CD4-positive, alpha-beta T cell treated with Interferon alpha-2 for 1 hour (primary cell): Measurements from ENCODE around the gene ALDH1A1.
A peak's percentile ranks its signal among the peaks of the same experiment; 100 is the strongest.

ENCODE experiments used
- DNase-seq, 2 donors: peaks; one replicate each; pipeline ENCODE4 v3.0.0-alpha.2; 2020 to 2022

The ALDH1A1 gene

DNA sequence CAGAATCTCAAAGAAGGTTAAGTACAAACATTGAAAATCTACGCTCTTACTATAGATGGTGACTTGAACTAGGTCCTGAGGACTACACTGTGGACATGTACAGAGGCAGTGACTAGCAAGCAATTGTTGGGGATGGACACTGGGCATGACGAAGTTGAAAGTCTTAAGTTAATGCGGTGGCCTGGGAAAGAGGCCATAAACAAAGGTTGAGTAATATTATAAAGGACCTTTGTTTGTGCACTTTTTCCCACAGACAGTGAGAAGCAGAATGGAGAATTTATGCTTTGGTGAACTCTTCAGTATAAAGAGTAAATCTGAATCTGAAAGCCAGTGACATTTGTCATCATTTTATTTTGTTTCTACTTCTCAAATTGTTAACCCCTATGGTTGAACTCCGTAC is 15.3 kb downstream of the ALDH1A1 start:
- no peak for DNase-seq

DNA sequence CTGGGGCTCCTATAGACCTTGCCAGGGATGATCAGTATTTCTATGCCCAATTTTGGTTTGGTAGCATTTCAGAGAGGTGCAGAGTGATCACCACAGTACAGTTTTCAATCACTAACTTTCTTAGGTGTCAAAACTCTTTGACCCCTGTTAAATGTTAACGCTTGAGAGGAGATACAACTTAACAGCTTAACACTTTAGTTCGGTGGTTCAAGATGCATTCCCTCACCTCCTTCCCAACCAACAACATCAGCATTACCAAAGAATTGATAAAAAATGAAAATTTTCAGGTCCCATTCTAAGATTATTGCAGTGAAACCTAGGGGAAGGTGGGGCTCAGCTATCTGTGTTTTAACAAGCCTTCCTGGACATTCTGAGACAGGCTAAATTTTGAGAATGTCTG is 16.2 kb downstream of the ALDH1A1 start:
- no peak for DNase-seq

DNA sequence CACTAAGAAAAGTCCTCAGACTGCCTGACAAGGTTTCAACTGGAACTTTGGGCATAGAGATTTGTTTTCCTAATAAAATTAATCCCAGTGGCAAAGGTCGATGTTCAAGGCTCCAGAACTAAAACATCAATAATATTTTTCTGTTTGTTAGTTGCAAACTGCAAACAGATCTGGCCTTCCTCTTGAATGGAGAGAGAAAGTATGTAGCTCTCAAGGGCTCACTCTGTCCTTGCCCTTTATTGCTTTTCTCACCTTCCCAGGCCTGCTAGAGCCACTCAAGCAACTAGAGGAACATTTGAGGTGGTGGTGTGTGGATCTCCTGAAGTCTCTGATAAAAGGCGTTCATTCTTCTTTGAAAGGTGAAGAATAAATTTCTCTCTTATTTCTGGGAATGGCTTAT is 16.6 kb downstream of the ALDH1A1 start:
- no peak for DNase-seq

- DNase-seq = no peak
Measured at GRCh38 chr9:72935595-72935994, 17.3 kb downstream of the ALDH1A1 start.

DNA sequence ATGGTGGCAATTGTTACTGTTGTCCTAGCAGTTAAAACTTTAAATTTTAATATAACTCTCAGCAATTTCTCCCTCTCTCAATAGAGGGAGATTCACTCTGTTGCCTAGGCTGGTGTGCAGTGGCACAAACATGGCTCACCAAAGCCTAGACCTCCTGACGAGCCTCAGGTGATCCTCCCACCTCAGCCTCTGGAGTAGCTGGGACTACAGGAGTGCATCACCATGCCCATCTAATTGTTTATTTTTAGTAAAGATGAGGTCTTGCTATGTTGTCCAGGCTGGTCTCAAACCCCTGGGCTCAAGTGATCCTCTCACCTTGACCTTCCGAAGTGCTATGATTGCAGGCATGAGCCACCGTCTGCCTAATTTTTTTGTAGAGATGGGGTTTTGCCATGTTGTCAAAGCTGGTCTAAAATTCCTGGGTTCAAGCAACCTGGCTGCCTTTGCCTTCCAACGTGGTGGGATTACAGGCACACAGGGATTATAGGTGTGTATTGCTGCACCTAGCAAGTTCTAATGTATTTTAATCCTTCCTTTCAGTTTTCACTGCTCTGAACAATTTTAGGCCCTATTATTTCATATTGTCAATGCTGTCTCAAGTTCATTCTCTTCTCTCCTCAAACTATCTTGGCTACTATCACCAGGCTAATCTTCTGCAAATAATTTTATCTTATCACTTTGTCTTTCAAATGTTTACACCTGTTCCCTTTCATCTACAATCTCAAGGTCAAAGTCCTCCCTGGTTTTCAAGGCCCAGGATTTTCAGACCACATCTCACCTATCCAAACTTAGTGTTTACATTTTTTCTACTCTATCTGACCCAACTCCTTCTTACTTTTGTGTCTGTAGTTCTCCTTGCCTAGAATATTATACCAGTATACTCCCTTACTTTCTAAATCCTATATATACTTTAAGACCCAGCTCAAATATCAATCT is 18.9 kb downstream of the ALDH1A1 start:
- DNase-seq = no peak

GRCh38 chr9:72932619-72933018 is 20.2 kb downstream of the ALDH1A1 start:
- no peak for DNase-seq

DNA sequence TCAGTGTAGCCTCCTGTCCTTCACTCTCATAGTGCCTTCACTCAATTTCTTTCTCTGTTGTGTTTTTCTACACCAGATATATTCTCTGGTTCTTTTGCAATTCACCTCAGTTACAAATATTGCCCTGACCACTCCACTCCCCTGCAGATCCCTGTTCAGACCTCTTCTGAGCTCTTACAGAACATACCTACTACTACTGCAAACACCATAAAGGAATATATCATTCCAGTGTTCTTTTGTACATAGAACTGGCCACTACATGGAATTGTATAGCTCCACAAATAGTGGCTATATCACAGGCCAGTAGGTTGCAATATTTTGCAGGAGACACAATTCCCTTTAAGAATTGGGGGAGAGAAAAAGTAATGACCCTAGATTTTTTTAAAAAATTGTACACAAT is 21.0 kb downstream of the ALDH1A1 start:
- no peak for DNase-seq

DNA sequence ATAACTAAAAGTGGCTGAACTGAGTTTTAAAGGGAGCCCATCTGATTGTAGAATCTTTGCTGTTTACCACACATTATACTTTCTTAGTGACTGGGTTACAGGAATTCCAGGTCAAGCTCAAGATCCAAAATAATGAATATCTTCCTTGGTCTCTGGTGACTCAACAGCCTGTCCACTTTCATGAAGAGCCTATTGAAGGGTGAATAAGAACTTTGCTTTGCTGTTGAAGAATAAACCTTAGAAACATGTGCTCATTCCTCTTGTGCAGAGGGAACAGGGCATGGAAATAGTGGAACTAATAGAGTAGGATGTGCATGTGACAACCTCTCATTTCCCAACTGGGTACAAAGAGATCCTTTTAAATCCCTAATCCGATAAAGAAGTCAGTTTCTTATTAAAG is 21.4 kb downstream of the ALDH1A1 start:
- DNase-seq = no peak

DNA sequence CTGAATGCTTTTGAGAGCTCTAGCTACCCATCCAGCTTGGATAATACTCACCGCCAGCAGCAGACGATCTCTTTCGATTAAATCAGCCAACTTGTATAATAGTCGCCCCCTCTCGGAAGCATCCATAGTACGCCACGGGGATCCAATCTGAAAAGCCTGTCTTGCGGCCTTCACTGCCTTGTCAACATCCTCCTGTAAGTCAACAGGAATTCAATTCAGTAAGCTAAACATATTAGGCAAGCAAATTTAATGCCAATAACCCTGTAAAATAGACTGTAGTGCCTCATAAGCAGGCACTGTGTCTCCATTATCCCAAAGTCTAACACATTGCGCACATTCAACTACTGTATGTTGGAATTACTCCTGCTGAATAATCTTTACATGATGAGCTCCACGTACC is 22.0 kb downstream of the ALDH1A1 start:
- DNase-seq = no peak

GRCh38 chr9:72929542-72929941 is 23.3 kb downstream of the ALDH1A1 start:
- no peak for DNase-seq

DNA sequence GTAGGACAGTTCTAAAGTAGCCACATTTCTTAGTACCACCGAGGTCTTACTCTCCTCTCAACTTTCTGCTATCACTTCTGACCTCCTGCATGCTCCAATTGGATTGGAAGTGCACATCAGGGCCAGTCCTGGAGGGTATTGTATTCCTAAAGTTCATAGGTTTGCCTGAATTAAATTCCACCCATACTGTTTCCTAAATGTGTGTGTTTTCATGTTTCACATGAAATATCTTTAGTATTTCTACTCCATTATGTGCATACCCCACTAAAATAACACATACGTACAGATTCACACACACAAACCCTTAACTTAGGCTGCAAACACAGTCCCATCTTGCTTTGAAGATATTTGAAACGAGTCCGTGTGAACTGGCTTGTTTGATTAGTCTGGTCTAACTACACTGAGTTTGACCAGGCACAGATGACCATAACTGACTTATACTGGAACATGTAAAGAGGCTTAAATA is 24.8 kb downstream of the ALDH1A1 start:
- DNase-seq = no peak

- no peak for DNase-seq
Measured at GRCh38 chr9:72926506-72926905, 26.3 kb downstream of the ALDH1A1 start.

GRCh38 chr9:72925891-72926290 is 27.0 kb downstream of the ALDH1A1 start:
- DNase-seq = no peak

DNA sequence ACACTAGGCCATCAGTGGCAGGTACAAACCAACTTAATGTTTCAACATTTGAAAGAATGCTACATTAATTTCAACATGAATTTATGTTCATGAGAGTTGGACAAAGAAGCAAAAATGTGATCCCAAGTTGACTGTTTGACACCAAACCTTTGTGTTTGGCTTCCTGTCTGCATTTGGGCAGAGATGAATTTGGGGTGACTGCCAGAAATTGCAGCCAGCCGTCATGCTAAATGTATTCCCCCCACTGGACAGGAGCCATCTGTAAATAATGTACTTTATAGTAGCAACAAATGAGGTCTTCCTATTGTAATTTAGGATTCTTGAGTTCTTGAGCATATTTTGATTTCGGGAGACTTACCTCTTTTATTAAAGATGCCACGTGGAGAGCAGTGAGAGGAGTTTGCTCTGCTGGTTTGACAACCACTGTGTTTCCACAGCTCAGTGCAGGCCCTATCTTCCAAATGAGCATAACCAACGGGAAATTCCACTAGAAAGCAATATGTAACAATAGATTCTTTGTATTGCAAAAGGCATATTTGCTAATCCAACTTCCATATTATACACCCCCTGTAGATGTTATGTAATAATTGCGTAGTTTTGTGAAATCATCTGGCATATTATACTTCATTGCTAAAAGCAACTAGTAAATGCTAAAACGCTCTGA is 27.6 kb downstream of the ALDH1A1 start:
- peak; percentile 1 to 12 for DNase-seq

GRCh38 chr9:72924154-72924790 is 28.6 kb downstream of the ALDH1A1 start:
- no peak for DNase-seq

DNA sequence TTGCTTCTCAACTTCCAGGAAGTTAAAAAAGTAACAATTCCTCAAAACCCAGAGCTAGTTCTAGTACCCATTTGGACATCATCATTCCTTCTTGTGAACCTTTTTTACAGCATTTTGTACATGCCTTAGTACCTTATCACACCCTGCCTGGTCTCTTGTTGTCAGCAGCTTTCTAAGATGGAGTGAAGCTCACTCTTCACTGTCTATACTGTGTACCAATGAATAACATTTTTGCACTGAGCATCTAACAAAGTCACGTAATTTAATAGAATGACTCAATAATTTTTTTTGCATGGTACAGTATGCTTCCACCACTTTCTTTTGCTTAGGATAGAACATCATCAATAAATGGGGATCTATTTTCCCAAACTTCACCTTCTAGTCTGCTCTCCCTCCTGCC is 29.8 kb downstream of the ALDH1A1 start:
- no peak for DNase-seq

GRCh38 chr9:72921888-72922654 is 30.8 kb downstream of the ALDH1A1 start:
- no peak for DNase-seq

DNA sequence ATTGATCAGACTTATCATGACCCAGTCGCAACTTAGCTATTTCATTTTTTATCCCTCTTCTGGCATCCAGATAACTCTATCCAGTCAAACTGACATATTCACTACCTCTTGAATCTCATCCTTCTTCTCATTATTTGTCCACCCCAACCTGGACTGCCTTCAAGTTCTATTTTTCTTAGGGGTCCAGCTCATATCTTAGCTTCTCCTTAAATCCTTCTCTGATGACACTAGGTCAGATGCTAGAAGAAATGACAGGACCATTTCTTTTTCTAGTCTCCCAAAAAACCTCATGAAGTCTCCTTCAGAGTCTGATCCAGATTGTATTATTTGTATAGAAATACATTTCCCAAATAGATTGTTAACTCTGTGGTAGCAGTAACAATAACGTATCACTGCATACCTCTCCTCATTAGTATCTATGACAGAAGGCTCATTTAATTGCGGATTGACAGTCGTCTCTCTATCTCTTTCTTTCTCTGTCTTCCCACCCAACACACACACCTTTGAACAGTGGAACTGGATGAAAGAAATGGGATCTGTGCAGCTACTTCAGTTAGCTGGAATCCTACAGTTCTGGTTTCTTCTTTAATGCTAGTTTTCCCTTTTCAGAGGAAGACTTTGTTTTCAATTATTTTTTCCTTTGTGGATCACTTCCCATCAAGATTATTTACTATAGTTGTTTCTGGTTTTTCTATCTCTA is 33.5 kb downstream of the ALDH1A1 start:
- DNase-seq = no peak

DNA sequence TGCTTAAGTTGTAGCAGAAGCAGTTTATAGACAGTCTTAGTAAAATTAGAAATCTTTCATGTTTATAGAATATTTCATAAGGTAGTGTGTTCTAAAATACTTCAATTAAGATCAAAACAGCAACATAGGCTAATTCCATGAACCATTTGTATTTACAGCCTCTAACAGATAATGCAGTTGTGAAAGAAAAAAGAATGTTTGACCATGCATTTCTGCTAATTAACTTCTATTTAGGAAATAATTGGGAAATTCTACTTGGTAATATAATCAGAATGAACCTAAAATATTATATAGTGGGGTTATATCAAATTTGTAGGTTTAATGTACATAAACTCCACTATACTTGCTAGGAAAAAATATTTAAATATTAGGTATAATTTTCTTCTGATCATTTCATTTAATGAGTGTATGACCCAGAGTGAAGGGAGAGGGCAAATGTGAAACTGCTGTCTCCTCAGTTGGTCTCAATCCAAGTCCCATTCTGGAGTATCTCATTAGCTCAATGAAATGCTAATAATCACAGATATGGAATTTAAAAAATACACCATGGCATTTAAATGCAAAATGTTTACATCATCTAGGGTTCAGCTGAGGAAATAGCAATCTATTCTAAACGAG is 34.9 kb downstream of the ALDH1A1 start:
- DNase-seq = no peak

DNA sequence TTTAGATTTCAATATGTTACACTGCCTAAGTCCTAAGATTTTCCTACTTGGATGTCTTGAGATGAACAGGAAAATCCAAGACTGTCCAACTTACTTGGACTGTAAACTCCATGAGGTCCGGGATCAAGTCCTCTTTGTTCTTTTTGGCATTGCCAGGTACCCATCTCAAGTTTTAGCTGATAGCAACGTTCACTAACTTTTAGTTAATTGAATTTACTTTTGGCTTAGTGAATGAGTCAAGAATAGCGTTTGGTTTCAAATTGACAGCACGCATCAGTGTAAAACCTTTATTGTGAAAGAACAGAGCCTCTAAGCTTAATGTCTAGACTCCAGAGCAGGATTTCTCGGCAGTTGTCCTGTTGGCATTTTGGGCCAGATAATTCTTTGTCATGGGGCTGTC is 37.2 kb downstream of the ALDH1A1 start:
- no peak for DNase-seq

- DNase-seq = no peak
Measured at GRCh38 chr9:72914750-72915149, 38.1 kb downstream of the ALDH1A1 start.
